Muscle layer of colon (tissue), 2 donors: ENCODE data around the gene METTL16.

Experiments used
- H3K27ac ChIP-seq: one replicate; pipeline ENCODE4 v1.7.0; 2013; ENCODE audit warnings: low read depth, mild to moderate bottlenecking, low read length, moderate library complexity
- H3K27me3 ChIP-seq, 2 donors: one replicate each; pipeline ENCODE4 v1.7.0; 2013; ENCODE audit warnings: low read length in 2 of 2, mild to moderate bottlenecking in 2 of 2; ENCODE audit not compliant: insufficient read depth in 2 of 2, control insufficient read depth in 1 of 2
- H3K36me3 ChIP-seq: one replicate; pipeline ENCODE4 v1.7.0; 2013; ENCODE audit warnings: mild to moderate bottlenecking, low read length; ENCODE audit not compliant: insufficient read depth
- H3K4me1 ChIP-seq: one replicate; pipeline ENCODE4 v1.7.0; 2013; ENCODE audit warnings: mild to moderate bottlenecking, low read length; ENCODE audit not compliant: insufficient read depth
- H3K4me3 ChIP-seq, 2 donors: one replicate each; pipeline ENCODE4 v1.7.0; 2013; ENCODE audit warnings: low read length in 2 of 2, low read depth in 1 of 2, mild to moderate bottlenecking in 1 of 2, moderate library complexity in 1 of 2
- H3K9ac ChIP-seq: one replicate; pipeline ENCODE4 v1.7.0; 2013; ENCODE audit warnings: low read length
- H3K9me3 ChIP-seq: one replicate; pipeline ENCODE4 v1.7.0; 2013; ENCODE audit warnings: mild to moderate bottlenecking, low read length
- donor health status: abdominal sarcoma.
- donor health status: Adenocarcinoma of cecum.

Gene METTL16

GRCh38 chr17:2398655-2399571 lies 112.8 kb downstream of the METTL16 start:
- Histone ChIP-seq H3K9me3 (no peaks in the 10 kb centered on the region), H3K27ac (peak overlapping the region; percentile 100), H3K9ac (peak overlapping the region; percentile 100), H3K36me3 (no peaks in the 10 kb centered on the region), H3K4me3 (peak overlapping the region; percentile 69 to 98), H3K27me3 (no peaks in the 10 kb centered on the region), H3K4me1 (peaks cover 63% of the 10 kb centered on the region)

GRCh38 chr17:2398182-2398581 lies 113.5 kb downstream of the METTL16 start:
- Histone ChIP-seq H3K9ac (peak overlapping the region; percentile 91), H3K4me1 (peaks cover 56% of the 10 kb centered on the region), H3K9me3 (no peaks in the 10 kb centered on the region), H3K27ac (peak overlapping the region; percentile 100), H3K4me3 (peak overlapping the region; percentile 28 to 46), H3K27me3 (no peaks in the 10 kb centered on the region), H3K36me3 (no peaks in the 10 kb centered on the region)

- peak overlapping the region; percentile 83 for H3K9ac ChIP-seq
- H3K9me3 ChIP-seq = no peaks in the 10 kb centered on the region
- H3K4me3 ChIP-seq = peak overlapping the region; percentile 18 to 26
- peak overlapping the region; percentile 100 for H3K27ac ChIP-seq
- H3K4me1 ChIP-seq = peaks cover 49% of the 10 kb centered on the region
- H3K27me3 ChIP-seq = no peaks in the 10 kb centered on the region
- no peaks in the 10 kb centered on the region for H3K36me3 ChIP-seq
Measured at GRCh38 chr17:2397247-2398171, 114.2 kb downstream of the METTL16 start.

GRCh38 chr17:2396568-2397246 lies 115.0 kb downstream of the METTL16 start:
- no peaks in the 10 kb centered on the region for H3K9me3 ChIP-seq
- H3K9ac ChIP-seq = peak overlapping the region; percentile 83
- H3K27me3 ChIP-seq = no peaks in the 10 kb centered on the region
- no peaks in the 10 kb centered on the region for H3K36me3 ChIP-seq
- H3K27ac ChIP-seq = peak overlapping the region; percentile 100
- H3K4me3 ChIP-seq = peak overlapping the region; percentile 18 to 26
- H3K4me1 ChIP-seq = peaks cover 52% of the 10 kb centered on the region

GRCh38 chr17:2396192-2396567 lies 115.5 kb downstream of the METTL16 start:
- H3K27ac ChIP-seq = peak overlapping the region; percentile 100
- H3K4me1 ChIP-seq = peaks cover 57% of the 10 kb centered on the region
- H3K9ac ChIP-seq = peak overlapping the region; percentile 80
- no peaks in the 10 kb centered on the region for H3K36me3 ChIP-seq
- no peaks in the 10 kb centered on the region for H3K27me3 ChIP-seq
- H3K9me3 ChIP-seq = no peaks in the 10 kb centered on the region
- peak overlapping the region in 1 of 2 donors; percentile 26 for H3K4me3 ChIP-seq

- Histone ChIP-seq H3K4me3 (peak overlapping the region in 1 of 2 donors; percentile 26), H3K4me1 (peaks cover 64% of the 10 kb centered on the region), H3K27me3 (no peaks in the 10 kb centered on the region), H3K9me3 (no peaks in the 10 kb centered on the region), H3K9ac (peak overlapping the region; percentile 80), H3K36me3 (no peaks in the 10 kb centered on the region), H3K27ac (peak overlapping the region; percentile 100)
Measured at GRCh38 chr17:2395258-2396181, 116.2 kb downstream of the METTL16 start.

GRCh38 chr17:2394775-2395201 lies 116.9 kb downstream of the METTL16 start:
- H3K27me3 ChIP-seq = no peaks in the 10 kb centered on the region
- H3K4me3 ChIP-seq = no peak overlapping the region
- H3K9ac ChIP-seq = peak overlapping the region; percentile 74
- H3K4me1 ChIP-seq = peaks cover 71% of the 10 kb centered on the region
- peak overlapping the region; percentile 100 for H3K27ac ChIP-seq
- H3K9me3 ChIP-seq = no peaks in the 10 kb centered on the region
- H3K36me3 ChIP-seq = no peaks in the 10 kb centered on the region

GRCh38 chr17:2393954-2394749 lies 117.5 kb downstream of the METTL16 start:
- no peaks in the 10 kb centered on the region for H3K27me3 ChIP-seq
- peak overlapping the region; percentile 100 for H3K27ac ChIP-seq
- no peaks in the 10 kb centered on the region for H3K36me3 ChIP-seq
- peaks cover 75% of the 10 kb centered on the region for H3K4me1 ChIP-seq
- peak overlapping the region; percentile 74 for H3K9ac ChIP-seq
- H3K4me3 ChIP-seq = peak overlapping the region; percentile 7 to 41
- H3K9me3 ChIP-seq = no peaks in the 10 kb centered on the region

- Histone ChIP-seq H3K4me3 (peak overlapping the region; percentile 61 to 68), H3K27ac (peak overlapping the region; percentile 100), H3K9me3 (no peaks in the 10 kb centered on the region), H3K36me3 (no peaks in the 10 kb centered on the region), H3K4me1 (peaks cover 72% of the 10 kb centered on the region), H3K27me3 (no peaks in the 10 kb centered on the region), H3K9ac (peak overlapping the region; percentile 33)
Measured at GRCh38 chr17:2393174-2393953, 118.3 kb downstream of the METTL16 start.
